NB4 (cell line): ENCODE data around the gene FZD1.

Source experiments
- MAX ChIP-seq: IDR thresholded peaks from 2 replicates; pipeline ENCODE4 v1.6.1; 2011; ENCODE audit warnings: low read depth, low read length
- POLR2A ChIP-seq: IDR thresholded peaks from 2 replicates; pipeline ENCODE4 v1.6.1; 2011; ENCODE audit warnings: mild to moderate bottlenecking; ENCODE audit not compliant: insufficient read length; ENCODE audit errors: extremely low read depth
- TF ChIP-seq, protein P1 (sequence below): IDR thresholded peaks from one replicate; pipeline ENCODE4 v1.5.1; 2012; ENCODE audit warnings: low read depth, low read length

DNA sequence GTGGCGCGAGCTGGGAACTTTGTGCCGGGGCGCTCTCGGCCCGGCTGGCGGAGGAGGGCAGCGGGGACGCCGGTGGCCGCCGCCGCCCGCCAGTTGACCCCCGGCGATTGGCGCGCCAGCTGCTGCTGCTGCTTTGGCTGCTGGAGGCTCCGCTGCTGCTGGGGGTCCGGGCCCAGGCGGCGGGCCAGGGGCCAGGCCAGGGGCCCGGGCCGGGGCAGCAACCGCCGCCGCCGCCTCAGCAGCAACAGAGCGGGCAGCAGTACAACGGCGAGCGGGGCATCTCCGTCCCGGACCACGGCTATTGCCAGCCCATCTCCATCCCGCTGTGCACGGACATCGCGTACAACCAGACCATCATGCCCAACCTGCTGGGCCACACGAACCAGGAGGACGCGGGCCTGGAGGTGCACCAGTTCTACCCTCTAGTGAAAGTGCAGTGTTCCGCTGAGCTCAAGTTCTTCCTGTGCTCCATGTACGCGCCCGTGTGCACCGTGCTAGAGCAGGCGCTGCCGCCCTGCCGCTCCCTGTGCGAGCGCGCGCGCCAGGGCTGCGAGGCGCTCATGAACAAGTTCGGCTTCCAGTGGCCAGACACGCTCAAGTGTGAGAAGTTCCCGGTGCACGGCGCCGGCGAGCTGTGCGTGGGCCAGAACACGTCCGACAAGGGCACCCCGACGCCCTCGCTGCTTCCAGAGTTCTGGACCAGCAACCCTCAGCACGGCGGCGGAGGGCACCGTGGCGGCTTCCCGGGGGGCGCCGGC, 870 bp downstream of the FZD1 start:
- no peak for TF ChIP-seq MAX
- TF ChIP-seq, protein P1, sequence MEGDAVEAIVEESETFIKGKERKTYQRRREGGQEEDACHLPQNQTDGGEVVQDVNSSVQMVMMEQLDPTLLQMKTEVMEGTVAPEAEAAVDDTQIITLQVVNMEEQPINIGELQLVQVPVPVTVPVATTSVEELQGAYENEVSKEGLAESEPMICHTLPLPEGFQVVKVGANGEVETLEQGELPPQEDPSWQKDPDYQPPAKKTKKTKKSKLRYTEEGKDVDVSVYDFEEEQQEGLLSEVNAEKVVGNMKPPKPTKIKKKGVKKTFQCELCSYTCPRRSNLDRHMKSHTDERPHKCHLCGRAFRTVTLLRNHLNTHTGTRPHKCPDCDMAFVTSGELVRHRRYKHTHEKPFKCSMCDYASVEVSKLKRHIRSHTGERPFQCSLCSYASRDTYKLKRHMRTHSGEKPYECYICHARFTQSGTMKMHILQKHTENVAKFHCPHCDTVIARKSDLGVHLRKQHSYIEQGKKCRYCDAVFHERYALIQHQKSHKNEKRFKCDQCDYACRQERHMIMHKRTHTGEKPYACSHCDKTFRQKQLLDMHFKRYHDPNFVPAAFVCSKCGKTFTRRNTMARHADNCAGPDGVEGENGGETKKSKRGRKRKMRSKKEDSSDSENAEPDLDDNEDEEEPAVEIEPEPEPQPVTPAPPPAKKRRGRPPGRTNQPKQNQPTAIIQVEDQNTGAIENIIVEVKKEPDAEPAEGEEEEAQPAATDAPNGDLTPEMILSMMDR, result no peak
- no peak for TF ChIP-seq POLR2A
